ENCODE data around the gene KCNK15. TPM values are rescaled to one million over a fixed set of nuclear protein-coding genes. Genes with fewer than 3 reads are reported as not detected.

The KCNK15 gene
- total and polyA plus RNA-seq, 10 of the 15 experiments (the other 5 are each of a cell fraction or from before 2014, with no cell fraction given): not detected

GRCh38 chr20:44727039-44727438 is 18.6 kb upstream of the KCNK15 start (continued):
- TF ChIP-seq CUX1 (IDR thresholded peaks at IDR 0.05; ENCODE audit: insufficient replicate concordance, low read depth, low read length) (no peak), BACH1 (IDR thresholded peaks at IDR 0.05; ENCODE audit: borderline replicate concordance) (no peak), TCF3 (IDR thresholded peaks at IDR 0.05; ENCODE audit: borderline replicate concordance, insufficient read depth, low read depth, low read length) (no peak), NRF1 (conservative IDR thresholded peaks at IDR 0.05; ENCODE audit: low read depth, low read length) (no peak)

- DNase-seq (ENCODE audit: low read depth, low spot score) (no peak), ATAC-seq (no peak), FAIRE-seq (no peak)
- 84% methylated on average over 2 of the region's 2 CpGs for WGBS (ENCODE audit: insufficient coverage, insufficient replicate concordance, low lambda C conversion rate, missing lambda C conversion rate)
- RAD21 ChIA-PET (ENCODE audit: unreplicated experiment): interaction anchor here (1.0 kb wide), 1 partner anchor 42 kb away, joined by 3 read pairs; no protein-coding TSS in a partner anchor
- no TSS peak for BruUV-seq (replicated peaks)
- Histone ChIP-seq H3K4me3 (no peak overlapping the region), H3K9ac (ENCODE audit: control insufficient read depth, insufficient read depth, low read length) (no peak overlapping the region), H3K27ac (ENCODE audit: control insufficient read depth, insufficient read depth) (no peak overlapping the region), H4K20me1 (ENCODE audit: control insufficient read depth, insufficient read depth) (no peaks in the 10 kb centered on the region), H3K79me2 (ENCODE audit: control insufficient read depth, insufficient read depth, low read length) (no peaks in the 10 kb centered on the region), H3K36me3 (ENCODE audit: control insufficient read depth in 2 of 2, insufficient read depth in 2 of 2, low read length in 1 of 2) (no peaks in the 10 kb centered on the region), H3K9me3 (replicated peaks; ENCODE audit: control insufficient read depth, insufficient read depth, low read length) (no peaks in the 10 kb centered on the region; the same call in 2 of the 3 replicates), H2AFZ (ENCODE audit: control insufficient read depth, low read depth, low read length) (no peak overlapping the region), H3K4me2 (ENCODE audit: control insufficient read depth, insufficient read depth) (no peak overlapping the region), H3K4me1 (ENCODE audit: control insufficient read depth, insufficient read depth, low read length) (0 out of 2 replicates have a peak, but pooled peaks cover under 1% of the 10 kb centered on the region), H3K27me3 (replicated peaks in 1 of 2; ENCODE audit: control insufficient read depth in 2 of 2, insufficient read depth in 2 of 2, low read length in 1 of 2) (no peaks in the 10 kb centered on the region; a peak in 1 of 4 replicates)
- intact Hi-C loops (cut with micrococcal nuclease; ENCODE audit: unreplicated experiment) (no loop called here), in situ Hi-C loops (cut with MboI) (no loop called here)
- POLR2A ChIA-PET: interaction anchor here (0.5 kb wide), 1 partner anchor 493 kb away, joined by 3 read pairs; no protein-coding TSS in a partner anchor
- TF ChIP-seq HDGF (IDR thresholded peaks at IDR 0.05): no peak
- TF ChIP-seq NR2F1 (conservative IDR thresholded peaks at IDR 0.05): no peak
- TF ChIP-seq RUNX3 (IDR thresholded peaks at IDR 0.05; ENCODE audit: low read length): no peak
- no peak for TF ChIP-seq SP1 (IDR thresholded peaks at IDR 0.05; ENCODE audit: low read depth, low read length)
- TF ChIP-seq TCF12 (IDR thresholded peaks at IDR 0.05; ENCODE audit: low read depth, low read length): no peak
- TF ChIP-seq TAF1 (IDR thresholded peaks at IDR 0.05; ENCODE audit: borderline replicate concordance, low read depth, low read length): no peak
- TF ChIP-seq RCOR1 (conservative IDR thresholded peaks at IDR 0.05; ENCODE audit: low read depth, low read length): no peak
- TF ChIP-seq BHLHE40 (IDR thresholded peaks at IDR 0.05; ENCODE audit: borderline replicate concordance in 1 of 2, low read depth in 2 of 2, low read length in 1 of 2): no peak
- TF ChIP-seq MYC (IDR thresholded peaks at IDR 0.05; ENCODE audit: insufficient read depth, insufficient read length, insufficient replicate concordance, low read length, severe bottlenecking): no peak
- no peak for TF ChIP-seq MLLT1 (IDR thresholded peaks at IDR 0.05)
- no peak for TF ChIP-seq NFXL1 (IDR thresholded peaks at IDR 0.05; ENCODE audit: borderline replicate concordance)
- TF ChIP-seq DPF2 (IDR thresholded peaks at IDR 0.05): no peak
- no peak for TF ChIP-seq MEF2A (IDR thresholded peaks at IDR 0.05; ENCODE audit: insufficient read depth, low read depth, low read length)
- no peak for TF ChIP-seq GABPA (IDR thresholded peaks at IDR 0.05; ENCODE audit: low read depth)
- CTCF ChIA-PET: interaction anchor here (0.7 to 8.2 kb wide), 2 partner anchors 20 to 44 kb away, joined by 4 to 91 read pairs; no protein-coding TSS in a partner anchor
- SMC1A ChIA-PET (ENCODE audit: uncharacterized antibody, unreplicated experiment): interaction anchor here (0.7 kb wide), 1 partner anchor 139 kb away, joined by 3 read pairs; no protein-coding TSS in a partner anchor
Observed at GRCh38 chr20:44727651-44728050, 18.0 kb upstream of the KCNK15 start.
